A673 (cell line): ENCODE measurements around the gene DCHS2.

Experiments
- EZH2 ChIP-seq: fragments of 200-600 bp; sonication (generic); IDR thresholded peaks from 2 replicates; pipeline ENCODE4 v1.6.1; 2017; ENCODE audit warnings: borderline replicate concordance, low read depth, mild to moderate bottlenecking, mixed read lengths, antibody characterized with exemption, low read length; ENCODE audit not compliant: poor library complexity, severe bottlenecking
- TF ChIP-seq, protein P1 (sequence below): fragments of 300-800, 200-600 bp; sonication (generic); conservative IDR thresholded peaks from 2 replicates; pipeline ENCODE4 v1.5.1; 2017; ENCODE audit warnings: low read depth, mild to moderate bottlenecking, antibody characterized with exemption, low read length, moderate library complexity, mixed read lengths

DNA sequence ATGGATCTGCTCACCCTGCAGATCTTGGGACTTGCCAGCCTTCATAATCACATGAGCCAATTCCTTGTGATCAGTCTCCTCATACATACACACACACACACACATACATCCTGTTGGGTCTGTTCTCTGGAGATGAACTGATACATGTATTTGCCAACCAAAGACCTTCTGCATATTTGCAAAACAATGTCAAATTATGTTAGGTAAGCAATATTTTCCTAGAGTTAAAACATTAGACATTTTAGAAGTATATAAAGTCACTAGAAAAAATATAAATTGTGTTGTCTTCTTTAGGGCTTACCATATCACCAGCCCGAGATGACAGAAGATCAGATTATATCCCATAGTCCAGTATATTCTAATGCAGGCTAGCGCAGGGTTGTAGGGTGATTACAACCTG, 156.0 kb downstream of the DCHS2 start:
- TF ChIP-seq, protein P1, sequence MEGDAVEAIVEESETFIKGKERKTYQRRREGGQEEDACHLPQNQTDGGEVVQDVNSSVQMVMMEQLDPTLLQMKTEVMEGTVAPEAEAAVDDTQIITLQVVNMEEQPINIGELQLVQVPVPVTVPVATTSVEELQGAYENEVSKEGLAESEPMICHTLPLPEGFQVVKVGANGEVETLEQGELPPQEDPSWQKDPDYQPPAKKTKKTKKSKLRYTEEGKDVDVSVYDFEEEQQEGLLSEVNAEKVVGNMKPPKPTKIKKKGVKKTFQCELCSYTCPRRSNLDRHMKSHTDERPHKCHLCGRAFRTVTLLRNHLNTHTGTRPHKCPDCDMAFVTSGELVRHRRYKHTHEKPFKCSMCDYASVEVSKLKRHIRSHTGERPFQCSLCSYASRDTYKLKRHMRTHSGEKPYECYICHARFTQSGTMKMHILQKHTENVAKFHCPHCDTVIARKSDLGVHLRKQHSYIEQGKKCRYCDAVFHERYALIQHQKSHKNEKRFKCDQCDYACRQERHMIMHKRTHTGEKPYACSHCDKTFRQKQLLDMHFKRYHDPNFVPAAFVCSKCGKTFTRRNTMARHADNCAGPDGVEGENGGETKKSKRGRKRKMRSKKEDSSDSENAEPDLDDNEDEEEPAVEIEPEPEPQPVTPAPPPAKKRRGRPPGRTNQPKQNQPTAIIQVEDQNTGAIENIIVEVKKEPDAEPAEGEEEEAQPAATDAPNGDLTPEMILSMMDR, result no peak
- TF ChIP-seq EZH2, result no peak
